ENCODE measurements around the gene NEUROD1.

DNA sequence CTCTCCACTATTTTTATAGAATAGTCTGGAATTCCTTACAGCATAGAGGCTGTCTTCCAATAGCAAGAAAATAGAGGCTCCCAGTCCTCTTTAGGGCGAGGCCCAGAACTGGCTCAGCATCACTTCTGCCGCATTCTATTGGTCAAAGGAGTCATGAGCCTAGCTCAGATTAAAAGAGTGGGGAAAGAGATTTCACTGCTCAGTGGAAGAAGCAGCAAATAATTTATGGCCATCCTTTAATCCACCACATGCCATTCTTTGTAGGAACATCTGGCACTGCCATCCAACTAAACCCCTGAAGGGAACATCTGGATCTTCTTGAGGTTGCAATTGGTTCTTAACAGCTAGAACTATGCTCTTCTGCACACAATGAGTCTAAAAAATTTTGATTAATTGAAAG is 43.4 kb upstream of the NEUROD1 start:
- TF ChIP-seq GATA2 (IDR thresholded peaks at IDR 0.05; ENCODE audit: low read depth, low read length): no peak
- TF ChIP-seq GATA3 (IDR thresholded peaks at IDR 0.05; ENCODE audit: low read depth, low read length): no peak
